Fibroblast of lung (primary cell): ENCODE results near the gene PDGFA. TPM values are rescaled to one million over a fixed set of nuclear protein-coding genes. Genes with fewer than 3 reads are reported as not detected.

ENCODE experiments used
- DNase-seq, 2 donors: peaks; one replicate each; pipeline versions ENCODE4 v3.0.0 to v3.0.0-alpha.2; 2010; ENCODE audit warnings: low read depth in 2 of 2
- H2AFZ ChIP-seq: 2 replicates; pipeline ENCODE4 v1.5.1; 2012; ENCODE audit warnings: low read length, control low read depth, inconsistent platforms
- H3K27ac ChIP-seq: 2 replicates; pipeline ENCODE4 v1.5.1; 2011; ENCODE audit warnings: low read length, control low read depth; ENCODE audit not compliant: insufficient read depth
- H3K27me3 ChIP-seq: 2 replicates; pipeline ENCODE4 v1.5.1; 2011; ENCODE audit warnings: mild to moderate bottlenecking, low read length; ENCODE audit not compliant: control insufficient read depth, insufficient read depth
- H3K36me3 ChIP-seq: 2 replicates; pipeline ENCODE4 v1.5.1; 2011; ENCODE audit warnings: low read length; ENCODE audit not compliant: control insufficient read depth, insufficient read depth
- H3K4me1 ChIP-seq: 2 replicates; pipeline ENCODE4 v1.5.1; 2011; ENCODE audit warnings: low read length; ENCODE audit not compliant: control insufficient read depth, insufficient read depth; ENCODE audit errors: extremely low read depth
- H3K4me2 ChIP-seq: 2 replicates; pipeline ENCODE4 v1.5.1; 2011; ENCODE audit warnings: low read length, control low read depth; ENCODE audit not compliant: insufficient read depth; ENCODE audit errors: extremely low read depth
- H3K4me3 ChIP-seq, 4 experiments: fragments of 200-600 bp in 1 of 4; sonication (generic) in 1 of 4; replicated peaks in 1 of 4; 2 replicates each; pipeline ENCODE4 v1.5.1; 2011 to 2016; ENCODE audit warnings: low read length in 4 of 4, low read depth in 3 of 4, mild to moderate bottlenecking in 3 of 4, control low read depth in 2 of 4, inconsistent platforms in 1 of 4, mixed read lengths in 1 of 4; ENCODE audit not compliant: insufficient read depth in 1 of 4; ENCODE audit errors: control extremely low read depth in 1 of 4
- H3K79me2 ChIP-seq: 2 replicates; pipeline ENCODE4 v1.5.1; 2012; ENCODE audit warnings: mild to moderate bottlenecking, low read length, inconsistent platforms; ENCODE audit not compliant: control insufficient read depth, insufficient read depth
- H3K9ac ChIP-seq: 2 replicates; pipeline ENCODE4 v1.5.1; 2011; ENCODE audit warnings: mild to moderate bottlenecking, low read length, control low read depth; ENCODE audit not compliant: insufficient read depth
- H3K9me3 ChIP-seq: 2 replicates; pipeline ENCODE4 v1.5.1; 2012; ENCODE audit warnings: low read depth, low read length; ENCODE audit not compliant: control insufficient read depth, insufficient read depth
- H4K20me1 ChIP-seq: 2 replicates; pipeline ENCODE4 v1.5.1; 2011; ENCODE audit warnings: low read length; ENCODE audit not compliant: control insufficient read depth, insufficient read depth; ENCODE audit errors: extremely low read depth
- EZH2 ChIP-seq: IDR thresholded peaks from 2 replicates; pipeline ENCODE4 v1.5.1; 2012; ENCODE audit warnings: low read length, control low read depth, mild to moderate bottlenecking; ENCODE audit errors: missing control alignments
- polyA plus RNA-seq, 2 donors: library from polyadenylated mRNA; depleted of rRNA in 1 of 2; stranded (reverse) in 1 of 2; unstranded in 1 of 2; fragments of >200 nt; gene quantifications; 2 replicates each; pipeline ENCODE4 v1.2.1, GENCODE V29; 2011 to 2012; ENCODE audit warnings: missing spikeins in 1 of 2
- total RNA-seq: library from RNA; depleted of rRNA; stranded (reverse); fragments of >200 nt; gene quantifications from 2 replicates; pipeline ENCODE4 v1.2.1, GENCODE V29; 2014
- TF ChIP-seq, protein P1 (sequence below), 2 donors: IDR thresholded peaks in 1 of 2; conservative IDR thresholded peaks in 1 of 2; 1 replicate in 1 of 2; 2 replicates in 1 of 2; pipeline ENCODE4 v1.5.1; 2011 to 2012; ENCODE audit warnings: low read length in 2 of 2, control low read depth in 1 of 2, inconsistent platforms in 1 of 2, low read depth in 1 of 2, mild to moderate bottlenecking in 1 of 2

The PDGFA gene
- total and polyA plus RNA-seq, 2 donors (not counting 1 experiment from before 2014, with no cell fraction given): 13.5 to 16.9 TPM

- no peak for TF ChIP-seq EZH2
- TF ChIP-seq, protein P1, sequence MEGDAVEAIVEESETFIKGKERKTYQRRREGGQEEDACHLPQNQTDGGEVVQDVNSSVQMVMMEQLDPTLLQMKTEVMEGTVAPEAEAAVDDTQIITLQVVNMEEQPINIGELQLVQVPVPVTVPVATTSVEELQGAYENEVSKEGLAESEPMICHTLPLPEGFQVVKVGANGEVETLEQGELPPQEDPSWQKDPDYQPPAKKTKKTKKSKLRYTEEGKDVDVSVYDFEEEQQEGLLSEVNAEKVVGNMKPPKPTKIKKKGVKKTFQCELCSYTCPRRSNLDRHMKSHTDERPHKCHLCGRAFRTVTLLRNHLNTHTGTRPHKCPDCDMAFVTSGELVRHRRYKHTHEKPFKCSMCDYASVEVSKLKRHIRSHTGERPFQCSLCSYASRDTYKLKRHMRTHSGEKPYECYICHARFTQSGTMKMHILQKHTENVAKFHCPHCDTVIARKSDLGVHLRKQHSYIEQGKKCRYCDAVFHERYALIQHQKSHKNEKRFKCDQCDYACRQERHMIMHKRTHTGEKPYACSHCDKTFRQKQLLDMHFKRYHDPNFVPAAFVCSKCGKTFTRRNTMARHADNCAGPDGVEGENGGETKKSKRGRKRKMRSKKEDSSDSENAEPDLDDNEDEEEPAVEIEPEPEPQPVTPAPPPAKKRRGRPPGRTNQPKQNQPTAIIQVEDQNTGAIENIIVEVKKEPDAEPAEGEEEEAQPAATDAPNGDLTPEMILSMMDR (conservative IDR thresholded peaks at IDR 0.05 in 1 of 2, IDR thresholded peaks at IDR 0.05 in 1 of 2; ENCODE audit: low read depth in 1 of 2, low read length in 2 of 2): no peak
- no peak overlapping the region for H3K27ac ChIP-seq
- DNase-seq: no peak
- H3K36me3 ChIP-seq: no peaks in the 10 kb centered on the region
- peaks cover 2% of the 10 kb centered on the region for H3K4me1 ChIP-seq
- no peaks in the 10 kb centered on the region for H4K20me1 ChIP-seq
- H2AFZ ChIP-seq: no peak overlapping the region
- no peak overlapping the region for H3K4me3 ChIP-seq
- H3K4me2 ChIP-seq: no peak overlapping the region
- no peak overlapping the region for H3K9ac ChIP-seq
- no peaks in the 10 kb centered on the region for H3K9me3 ChIP-seq
- H3K27me3 ChIP-seq: no peaks in the 10 kb centered on the region
- H3K79me2 ChIP-seq: no peaks in the 10 kb centered on the region
Observed at GRCh38 chr7:457814-458510, 61.7 kb downstream of the PDGFA start.

DNA sequence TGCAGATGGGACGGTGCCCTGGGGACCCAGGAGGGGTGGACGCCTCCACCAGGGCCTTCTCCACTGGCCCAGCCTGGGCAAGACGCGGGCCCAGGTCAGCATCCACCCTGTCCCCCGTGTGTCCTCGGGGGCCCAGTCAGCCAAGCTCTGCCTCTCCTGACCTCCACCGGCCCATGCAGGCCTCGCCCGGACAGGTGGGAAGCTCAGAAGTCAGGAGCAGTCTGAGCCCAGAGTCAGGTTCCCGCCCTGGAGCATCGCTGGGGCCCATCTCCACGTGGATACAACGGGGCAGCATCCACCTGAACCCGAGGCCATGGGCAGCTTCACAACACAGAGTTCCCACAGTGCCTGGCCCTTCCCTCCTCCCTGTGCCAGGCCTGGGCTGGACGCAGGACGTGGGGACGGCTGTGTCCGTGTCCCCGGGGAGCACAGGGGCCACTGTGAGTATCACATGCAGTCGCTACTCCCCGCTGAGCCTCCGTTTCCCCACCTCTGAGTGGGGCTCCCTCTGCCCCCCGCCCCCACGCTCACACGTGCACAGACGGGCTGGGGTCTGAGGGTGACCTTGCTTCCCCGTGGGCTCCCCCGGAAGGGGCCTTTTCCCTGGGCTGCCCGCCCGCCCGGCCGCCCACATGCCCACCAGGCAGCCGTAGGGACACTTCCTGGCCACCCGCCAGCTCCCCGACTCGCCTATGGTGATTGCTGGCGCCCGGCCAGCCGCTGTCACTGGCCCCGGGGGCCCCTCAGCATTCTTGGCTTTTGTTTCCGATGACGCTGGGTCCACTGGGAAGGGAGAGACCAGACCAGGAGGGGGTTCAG is 64.3 kb downstream of the PDGFA start:
- H3K9ac ChIP-seq: no peak overlapping the region
- no peak for TF ChIP-seq EZH2
- TF ChIP-seq, protein P1 (conservative IDR thresholded peaks at IDR 0.05 in 1 of 2, IDR thresholded peaks at IDR 0.05 in 1 of 2; ENCODE audit: low read depth in 1 of 2, low read length in 2 of 2): no peak
- no peaks in the 10 kb centered on the region for H3K36me3 ChIP-seq
- no peak overlapping the region for H3K4me3 ChIP-seq
- H3K27me3 ChIP-seq: peaks cover 7% of the 10 kb centered on the region
- no peak overlapping the region for H3K4me2 ChIP-seq
- H3K9me3 ChIP-seq: no peaks in the 10 kb centered on the region
- no peaks in the 10 kb centered on the region for H3K79me2 ChIP-seq
- no peak overlapping the region for H2AFZ ChIP-seq
- H4K20me1 ChIP-seq: no peaks in the 10 kb centered on the region
- H3K4me1 ChIP-seq: no peaks in the 10 kb centered on the region
- no peak for DNase-seq
- H3K27ac ChIP-seq: no peak overlapping the region

DNA sequence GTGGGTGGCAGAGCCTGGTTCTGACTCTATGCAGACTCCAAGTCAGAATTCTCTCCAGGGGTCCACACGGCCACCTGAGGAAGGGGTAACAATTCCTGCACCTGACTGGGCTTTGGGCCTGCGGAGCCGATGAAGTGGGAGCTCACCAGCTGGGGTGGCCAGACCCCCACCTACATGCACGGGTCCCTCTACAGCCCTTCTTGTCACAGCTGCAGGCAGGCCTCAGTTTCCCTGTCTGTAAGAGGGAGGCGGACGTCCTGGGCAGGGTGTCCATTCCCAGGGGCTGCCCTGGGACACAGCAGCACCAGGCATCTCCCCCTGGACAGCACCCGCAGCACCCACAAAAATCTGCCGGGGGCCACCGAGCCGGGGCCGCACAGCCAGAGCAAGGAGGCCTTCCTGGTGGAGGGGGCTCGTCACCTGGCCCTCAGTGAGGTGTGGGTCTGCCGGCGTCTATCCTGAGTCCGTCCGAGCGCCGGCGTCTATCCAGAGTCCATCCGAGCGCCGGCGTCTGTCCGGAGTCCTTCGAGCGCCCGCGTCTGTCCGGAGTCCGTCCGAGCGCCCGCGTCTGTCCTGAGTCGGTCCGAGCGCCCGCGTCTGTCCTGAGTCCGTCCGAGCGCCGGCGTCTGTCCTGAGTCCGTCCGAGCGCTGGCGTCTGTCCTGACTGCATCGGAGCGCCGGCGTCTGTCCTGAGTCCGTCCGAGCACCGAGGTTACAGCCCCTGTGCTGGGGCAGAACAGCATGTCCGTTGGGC is 65.1 kb downstream of the PDGFA start:
- TF ChIP-seq, protein P1 (conservative IDR thresholded peaks at IDR 0.05 in 1 of 2, IDR thresholded peaks at IDR 0.05 in 1 of 2; ENCODE audit: low read depth in 1 of 2, low read length in 2 of 2): no peak
- TF ChIP-seq EZH2: no peak
- Histone ChIP-seq H4K20me1 (no peaks in the 10 kb centered on the region), H3K27me3 (peaks cover 7% of the 10 kb centered on the region), H3K4me2 (no peak overlapping the region), H2AFZ (no peak overlapping the region), H3K4me3 (no peak overlapping the region), H3K4me1 (no peaks in the 10 kb centered on the region), H3K79me2 (no peaks in the 10 kb centered on the region), H3K9me3 (no peaks in the 10 kb centered on the region), H3K27ac (no peak overlapping the region), H3K9ac (no peak overlapping the region), H3K36me3 (no peaks in the 10 kb centered on the region)
- no peak for DNase-seq
